Neural progenitor cell (in vitro differentiated cells): ENCODE results near the gene CHAC1. TPM values are rescaled to one million over a fixed set of nuclear protein-coding genes. Genes with fewer than 3 reads are reported as not detected.

Source experiments
- DNase-seq: peaks from one replicate; pipeline ENCODE4 v3.0.0-alpha.2; 2016; ENCODE audit warnings: low spot score
- H2AFZ ChIP-seq: fragments of 200-600 bp; sonication (generic); replicated peaks from 2 replicates; pipeline ENCODE4 v1.6.1; 2016; ENCODE audit warnings: antibody characterized with exemption
- H3F3A ChIP-seq: fragments of 200-600 bp; sonication (generic); 2 replicates; pipeline ENCODE4 v1.6.1; 2016; ENCODE audit warnings: antibody characterized with exemption, low read depth
- H3K27ac ChIP-seq: fragments of 200-600 bp; sonication (generic); 2 replicates; pipeline ENCODE4 v1.5.1; 2016; ENCODE audit warnings: mild to moderate bottlenecking
- H3K27me3 ChIP-seq: fragments of 200-600 bp; sonication (generic); 2 replicates; pipeline ENCODE4 v1.6.1; 2016; ENCODE audit warnings: mild to moderate bottlenecking, moderate library complexity
- H3K36me3 ChIP-seq: fragments of 200-600 bp; sonication (generic); 2 replicates; pipeline ENCODE4 v1.5.1; 2016
- H3K4me1 ChIP-seq: fragments of 200-600 bp; sonication (generic); 2 replicates; pipeline ENCODE4 v1.6.1; 2016; ENCODE audit warnings: mixed run types
- H3K4me2 ChIP-seq: fragments of 200-600 bp; sonication (generic); 2 replicates; pipeline ENCODE4 v1.6.1; 2016
- H3K4me3 ChIP-seq: fragments of 200-600 bp; sonication (generic); 2 replicates; pipeline ENCODE4 v1.5.1; 2016
- H3K79me2 ChIP-seq: fragments of 200-600 bp; sonication (generic); 2 replicates; pipeline ENCODE4 v1.6.1; 2016; ENCODE audit warnings: low read depth
- H3K9ac ChIP-seq: fragments of 200-600 bp; sonication (generic); 2 replicates; pipeline ENCODE4 v1.6.1; 2016
- H3K9me3 ChIP-seq: fragments of 200-600 bp; sonication (generic); 2 replicates; pipeline ENCODE4 v1.5.1; 2016; ENCODE audit warnings: low read depth
- H4K20me1 ChIP-seq: fragments of 200-600 bp; sonication (generic); 2 replicates; pipeline ENCODE4 v1.6.1; 2016; ENCODE audit warnings: low read depth
- H3K27ac Mint-ChIP-seq: 3 replicates; pipeline ENCODE4 v1.8.0; 2021; ENCODE audit warnings: mixed read lengths
- H3K27me3 Mint-ChIP-seq: 2 replicates; pipeline ENCODE4 v1.8.0; 2022; ENCODE audit warnings: low read depth, mild to moderate bottlenecking, inconsistent platforms, moderate library complexity, mixed read lengths; ENCODE audit not compliant: insufficient read depth
- H3K36me3 Mint-ChIP-seq: 3 replicates; pipeline ENCODE4 v1.8.0; 2021; ENCODE audit warnings: mixed read lengths
- H3K4me1 Mint-ChIP-seq: 3 replicates; pipeline ENCODE4 v1.8.0; 2021; ENCODE audit warnings: mixed read lengths
- H3K4me3 Mint-ChIP-seq: 3 replicates; pipeline ENCODE4 v1.8.0; 2021; ENCODE audit warnings: mild to moderate bottlenecking, moderate library complexity, mixed read lengths
- H3K9me3 Mint-ChIP-seq: 3 replicates; pipeline ENCODE4 v1.8.0; 2020; ENCODE audit warnings: mixed read lengths
- CTCF ChIP-seq: fragments of 200-600 bp; sonication (generic); IDR thresholded peaks from 2 replicates; pipeline ENCODE4 v1.5.1; 2017; ENCODE audit warnings: antibody characterized with exemption, mild to moderate bottlenecking
- EZH2 ChIP-seq: fragments of 200-600 bp; sonication (generic); IDR thresholded peaks from 2 replicates; pipeline ENCODE4 v1.6.1; 2017; ENCODE audit warnings: antibody characterized with exemption, mild to moderate bottlenecking, moderate library complexity
- EZH2phosphoT487 ChIP-seq: fragments of 200-600 bp; sonication (generic); IDR thresholded peaks from 2 replicates; pipeline ENCODE4 v1.6.1; 2017; ENCODE audit warnings: antibody characterized with exemption
- total RNA-seq: library from RNA; depleted of rRNA; stranded (reverse); fragments of >200 nt; gene quantifications from 2 replicates; pipeline ENCODE4 v1.2.3, GENCODE V29; 2015; ENCODE audit warnings: low replicate concordance

The CHAC1 gene
- total RNA-seq, 1 donor from 2014 or later, result 2.4 TPM

GRCh38 chr15:40926659-40927494, 26.4 kb upstream of the CHAC1 start:
- H3K4me1 ChIP-seq, result peaks cover 54% of the 10 kb centered on the region
- H3K79me2 ChIP-seq, result no peaks in the 10 kb centered on the region
- Mint-ChIP-seq H3K27me3 (peaks cover 75% of the 10 kb centered on the region), H3K36me3 (no peaks in the 10 kb centered on the region), H3K4me3 (peak overlapping the region; percentile 72), H3K9me3 (no peaks in the 10 kb centered on the region), H3K4me1 (peaks cover 39% of the 10 kb centered on the region), H3K27ac (no peak overlapping the region)
- peaks cover 100% of the 10 kb centered on the region for H3K27me3 ChIP-seq
- no peak for TF ChIP-seq CTCF
- peak; percentile 82 for TF ChIP-seq EZH2
- peak; percentile 34 for TF ChIP-seq EZH2phosphoT487
- H2AFZ ChIP-seq, result no peak overlapping the region
- H3K4me3 ChIP-seq, result peak overlapping the region; percentile 46
- peaks cover 25% of the 10 kb centered on the region for H3F3A ChIP-seq
- H3K4me2 ChIP-seq, result peak overlapping the region; percentile 87
- no peak overlapping the region for H3K27ac ChIP-seq
- peaks cover 59% of the 10 kb centered on the region for H4K20me1 ChIP-seq
- no peaks in the 10 kb centered on the region for H3K9me3 ChIP-seq
- no peak overlapping the region for H3K9ac ChIP-seq
- no peaks in the 10 kb centered on the region for H3K36me3 ChIP-seq
- no peak for DNase-seq

GRCh38 chr15:40927495-40927872, 25.8 kb upstream of the CHAC1 start:
- Mint-ChIP-seq H3K27ac (no peak overlapping the region), H3K27me3 (peaks cover 73% of the 10 kb centered on the region), H3K36me3 (no peaks in the 10 kb centered on the region), H3K4me3 (peak overlapping the region; percentile 72), H3K9me3 (no peaks in the 10 kb centered on the region), H3K4me1 (peaks cover 41% of the 10 kb centered on the region)
- no peaks in the 10 kb centered on the region for H3K36me3 ChIP-seq
- peaks cover 100% of the 10 kb centered on the region for H3K27me3 ChIP-seq
- H3K79me2 ChIP-seq, result no peaks in the 10 kb centered on the region
- peaks cover 25% of the 10 kb centered on the region for H3F3A ChIP-seq
- H3K27ac ChIP-seq, result no peak overlapping the region
- H3K4me1 ChIP-seq, result peaks cover 54% of the 10 kb centered on the region
- no peak for DNase-seq
- no peak overlapping the region for H2AFZ ChIP-seq
- H3K9ac ChIP-seq, result no peak overlapping the region
- H3K4me3 ChIP-seq, result no peak overlapping the region
- H3K4me2 ChIP-seq, result peak overlapping the region; percentile 82
- H4K20me1 ChIP-seq, result peaks cover 59% of the 10 kb centered on the region
- TF ChIP-seq EZH2phosphoT487 (peak; percentile 54), EZH2 (no peak)
- H3K9me3 ChIP-seq, result no peaks in the 10 kb centered on the region

GRCh38 chr15:40927873-40928806, 25.1 kb upstream of the CHAC1 start:
- Mint-ChIP-seq H3K4me3 (peak overlapping the region; percentile 83), H3K36me3 (no peaks in the 10 kb centered on the region), H3K27me3 (peaks cover 72% of the 10 kb centered on the region), H3K27ac (no peak overlapping the region), H3K9me3 (no peaks in the 10 kb centered on the region), H3K4me1 (peaks cover 41% of the 10 kb centered on the region)
- H3K9ac ChIP-seq, result no peak overlapping the region
- TF ChIP-seq EZH2phosphoT487 (peak; percentile 15), EZH2 (peak; percentile 46), CTCF (no peak)
- H3K4me3 ChIP-seq, result peak overlapping the region; percentile 57
- peaks cover 54% of the 10 kb centered on the region for H3K4me1 ChIP-seq
- peaks cover 100% of the 10 kb centered on the region for H3K27me3 ChIP-seq
- H3K27ac ChIP-seq, result no peak overlapping the region
- H4K20me1 ChIP-seq, result peaks cover 59% of the 10 kb centered on the region
- peak; percentile 55 for DNase-seq
- no peaks in the 10 kb centered on the region for H3K79me2 ChIP-seq
- H3K4me2 ChIP-seq, result peak overlapping the region; percentile 82
- H2AFZ ChIP-seq, result no peak overlapping the region
- no peaks in the 10 kb centered on the region for H3K9me3 ChIP-seq
- H3F3A ChIP-seq, result peaks cover 25% of the 10 kb centered on the region
- no peaks in the 10 kb centered on the region for H3K36me3 ChIP-seq
